ENCODE measurements around the gene SPATA2L.
"Not testable (repeated sequence)": the region's sequence is repeated elsewhere in the genome, so short reads cannot be mapped to it uniquely, and the experiment has no call there.

SPATA2L gene

DNA sequence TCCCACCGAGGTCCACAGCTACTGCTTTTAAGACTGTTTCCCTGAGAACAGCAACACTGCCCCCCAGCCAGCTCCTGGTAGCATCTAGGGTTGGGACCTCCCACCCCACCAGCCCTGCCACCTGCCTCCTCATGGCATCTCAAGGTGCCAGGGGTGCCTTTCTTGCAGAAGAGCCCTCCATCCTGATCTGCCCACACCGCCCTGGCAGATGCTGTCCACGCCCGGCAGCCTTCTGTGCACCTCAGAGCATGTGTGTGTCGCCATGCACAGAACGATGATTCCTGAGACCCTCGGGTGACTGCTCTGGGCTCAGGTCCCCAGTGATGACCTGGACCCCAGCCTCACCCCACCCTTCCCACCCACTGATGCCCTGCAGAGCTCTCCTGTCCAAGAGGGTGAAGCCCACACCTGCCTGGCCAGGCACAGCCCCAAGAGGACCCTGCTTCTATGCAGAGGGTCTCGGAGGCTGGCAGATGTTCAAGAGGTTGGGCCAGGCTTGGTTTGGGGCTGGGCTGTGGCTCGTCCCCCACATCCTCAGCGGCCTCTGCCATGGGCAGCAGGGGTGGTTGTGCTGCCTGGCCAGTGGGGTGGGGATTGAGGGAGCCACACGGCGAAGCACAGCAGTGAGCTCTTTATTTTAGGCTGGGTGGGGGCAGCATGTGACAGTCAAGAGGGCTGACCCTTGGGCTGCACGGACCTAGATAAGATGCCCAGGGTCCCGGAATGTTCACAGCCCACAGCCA, 5.2 kb upstream of the SPATA2L start:
- FAIRE-seq = no peak

GRCh38 chr16:89705006-89705405, 3.5 kb upstream of the SPATA2L start:
- no peak for FAIRE-seq

- FAIRE-seq = no peak
Measured at GRCh38 chr16:89704281-89704680, 2.8 kb upstream of the SPATA2L start.

GRCh38 chr16:89700649-89701424, 668 bp downstream of the SPATA2L start:
- no peak for FAIRE-seq

- peak; percentile 99 for FAIRE-seq
Measured at GRCh38 chr16:89700100-89700648, 1.3 kb downstream of the SPATA2L start.

- FAIRE-seq = not testable (repeated sequence)
Measured at GRCh38 chr16:89699629-89700099, 1.8 kb downstream of the SPATA2L start.

GRCh38 chr16:89698717-89699116, 2.8 kb downstream of the SPATA2L start:
- not testable (repeated sequence) for FAIRE-seq

DNA sequence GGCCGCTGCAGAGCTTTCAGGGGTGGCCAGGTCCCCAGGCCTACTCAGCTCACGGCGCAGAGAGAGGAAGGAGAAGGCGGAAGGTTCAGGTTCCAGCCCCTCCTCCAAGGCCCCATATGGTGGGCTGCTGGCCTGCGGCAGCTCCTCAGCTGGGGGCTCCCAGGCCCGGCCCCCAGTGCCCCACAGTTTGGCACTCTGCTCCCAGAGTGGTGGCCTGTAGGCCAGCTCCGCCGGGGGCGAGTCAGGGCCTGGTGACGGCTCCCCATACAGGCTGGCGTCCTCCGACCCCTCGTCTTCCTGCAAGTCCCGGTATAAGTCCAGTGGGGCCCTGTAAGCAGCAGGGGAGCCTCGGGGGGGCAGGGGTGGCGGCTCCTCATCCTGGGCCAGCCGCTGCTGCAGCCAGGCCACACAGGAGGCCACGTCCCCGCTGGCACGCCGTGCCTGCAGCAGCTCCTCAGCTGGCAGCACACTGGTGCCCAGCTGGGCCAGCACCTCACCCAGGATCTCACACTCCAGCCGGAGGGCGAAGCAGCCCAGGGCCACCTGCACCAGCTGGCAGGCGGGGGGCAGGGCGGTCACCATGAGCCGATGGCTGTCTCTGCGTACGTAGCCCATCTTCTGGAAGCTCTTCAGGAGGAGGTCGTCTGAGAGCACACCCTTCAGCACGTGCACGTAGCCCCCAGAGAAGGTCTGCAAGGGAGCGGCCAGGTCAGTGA, 3.7 kb downstream of the SPATA2L start:
- FAIRE-seq = no peak

- FAIRE-seq = no peak
Measured at GRCh38 chr16:89697161-89697615, 4.3 kb downstream of the SPATA2L start.

DNA sequence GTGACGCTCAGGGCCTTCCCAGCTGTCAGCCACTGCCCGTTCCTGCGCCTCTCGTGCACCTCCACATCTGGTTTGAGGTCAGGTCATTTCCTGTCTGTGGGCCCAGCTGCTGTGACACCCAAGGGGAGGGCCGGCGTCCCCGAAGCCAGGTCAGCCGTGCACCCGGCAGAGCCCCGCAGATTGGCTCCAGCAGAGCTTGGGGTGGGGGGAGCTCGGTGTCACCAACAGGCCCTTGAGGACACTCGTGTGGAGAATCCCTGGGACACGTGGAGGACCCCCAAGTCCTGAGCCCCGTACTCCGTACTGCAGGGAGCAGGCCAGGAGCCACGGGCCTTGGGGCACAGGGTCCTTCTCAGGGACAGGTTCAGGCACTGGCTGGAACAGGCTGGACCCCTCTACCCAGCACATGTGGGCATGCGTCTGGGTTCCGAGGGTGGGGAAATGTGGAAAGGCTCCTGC, 4.8 kb downstream of the SPATA2L start:
- FAIRE-seq = no peak

GRCh38 chr16:89695875-89696669, 5.4 kb downstream of the SPATA2L start:
- no peak for FAIRE-seq

DNA sequence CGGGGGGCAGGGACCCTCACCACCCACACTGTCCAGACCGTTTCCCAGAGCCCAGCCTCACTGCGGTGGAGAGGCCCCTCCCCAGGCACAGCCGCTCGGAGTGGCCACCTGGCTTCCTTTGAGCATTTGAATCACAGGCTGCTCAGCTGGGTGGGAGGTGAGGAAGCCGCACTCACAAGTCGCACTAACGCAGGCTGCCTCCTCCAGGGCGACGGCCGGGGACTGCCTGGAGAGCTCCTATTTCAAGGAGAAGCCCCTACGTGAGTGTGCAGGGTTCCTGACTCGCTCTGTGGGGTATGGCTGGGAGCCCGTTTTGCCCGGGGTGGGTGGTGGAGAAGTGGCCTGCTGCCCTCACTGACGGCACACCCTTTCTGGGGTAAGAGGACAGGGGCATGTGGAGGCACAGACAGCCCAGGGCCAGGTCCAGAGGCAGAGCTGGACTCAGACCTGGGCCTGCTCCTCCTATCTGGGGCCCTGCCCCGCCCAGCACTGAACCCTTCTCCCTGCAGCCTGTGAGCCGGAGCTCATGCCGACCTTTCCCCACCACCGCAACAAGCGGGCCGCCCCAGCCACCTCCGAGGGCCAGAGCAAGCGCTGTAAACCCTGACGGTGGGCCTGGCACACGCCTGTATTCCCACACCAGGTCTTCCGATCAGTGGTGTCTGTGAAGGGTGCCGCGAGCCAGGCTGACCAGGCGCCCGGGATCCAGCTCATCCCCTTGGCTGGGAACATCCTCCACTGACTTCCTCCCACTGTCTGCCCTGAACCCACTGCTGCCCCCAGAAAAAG, 6.2 kb downstream of the SPATA2L start:
- no peak for FAIRE-seq

- not testable (repeated sequence) for FAIRE-seq
Measured at GRCh38 chr16:89694784-89695085, 6.8 kb downstream of the SPATA2L start.

DNA sequence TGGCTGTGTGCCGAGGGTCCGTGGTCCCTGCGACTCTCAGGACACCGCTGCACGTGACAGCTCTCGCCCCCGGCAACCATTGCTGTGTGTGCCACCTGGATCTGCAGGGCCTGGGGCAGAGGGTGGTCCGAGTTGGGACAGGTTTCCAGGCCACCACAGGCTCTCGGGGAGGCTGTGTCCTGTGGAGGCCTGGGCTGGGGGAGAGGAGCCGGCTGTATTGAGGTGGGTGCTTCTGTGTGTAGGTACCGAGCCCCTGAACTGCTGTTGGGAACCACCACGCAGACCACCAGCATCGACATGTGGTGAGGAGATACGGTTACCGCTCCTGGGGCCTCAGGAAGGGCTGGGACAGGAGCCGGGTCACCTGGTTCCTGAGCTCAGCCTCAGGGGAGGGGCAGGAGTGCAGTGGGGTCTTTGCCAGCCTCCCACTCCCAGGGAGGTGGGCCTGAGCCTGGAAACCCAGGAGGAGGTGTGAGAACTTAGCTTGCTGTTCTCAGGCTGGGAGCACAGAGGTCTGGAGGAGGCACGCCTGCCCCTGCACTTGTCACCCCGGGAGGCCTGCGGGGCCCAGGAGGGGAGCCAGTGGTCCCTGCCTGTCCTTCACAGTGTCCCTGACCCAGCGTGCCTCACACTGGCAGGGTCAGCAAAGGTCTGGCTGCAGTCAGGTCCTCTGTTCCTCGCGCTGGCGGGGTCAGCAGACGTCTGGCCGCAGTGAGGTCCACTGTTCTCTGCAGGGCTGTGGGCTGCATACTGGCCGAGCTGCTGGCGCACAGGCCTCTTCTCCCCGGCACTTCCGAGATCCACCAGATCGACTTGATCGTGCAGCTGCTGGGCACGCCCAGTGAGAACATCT, 7.3 kb downstream of the SPATA2L start:
- FAIRE-seq = no peak

- no peak for FAIRE-seq
Measured at GRCh38 chr16:89693289-89693731, 8.2 kb downstream of the SPATA2L start.

GRCh38 chr16:89691986-89692569, 9.4 kb downstream of the SPATA2L start:
- FAIRE-seq = no peak

DNA sequence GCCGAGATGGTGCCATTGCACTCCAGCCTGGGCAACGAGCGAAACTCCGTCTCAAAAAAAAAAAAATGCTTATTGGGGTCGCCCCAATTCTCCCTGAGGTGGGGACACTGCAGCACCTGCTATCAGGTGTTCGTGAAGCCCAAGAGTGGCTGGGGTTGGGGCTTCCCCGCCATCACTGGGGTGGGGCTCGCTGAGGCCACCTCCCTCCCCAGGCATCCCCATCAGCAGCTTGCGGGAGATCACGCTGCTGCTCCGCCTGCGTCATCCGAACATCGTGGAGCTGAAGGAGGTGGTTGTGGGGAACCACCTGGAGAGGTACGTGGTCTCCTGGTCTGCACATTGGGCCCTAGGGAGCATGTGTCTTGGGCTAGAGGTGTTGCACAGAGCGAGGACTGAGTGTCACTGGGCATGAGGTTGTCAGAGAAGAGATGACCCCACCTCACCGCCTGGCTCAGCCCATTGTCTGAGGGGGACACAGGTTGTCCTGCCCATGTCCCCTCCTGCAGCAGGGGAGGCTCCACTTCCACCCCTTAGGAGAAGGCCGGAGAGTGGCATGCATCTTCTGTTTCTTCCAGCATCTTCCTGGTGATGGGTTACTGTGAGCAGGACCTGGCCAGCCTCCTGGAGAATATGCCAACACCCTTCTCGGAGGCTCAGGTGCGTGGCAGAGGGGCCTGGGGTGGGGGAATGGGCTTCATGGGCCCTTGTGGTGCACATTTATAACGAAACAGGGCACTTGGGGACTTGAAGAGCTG, 10.1 kb downstream of the SPATA2L start:
- FAIRE-seq = no peak

DNA sequence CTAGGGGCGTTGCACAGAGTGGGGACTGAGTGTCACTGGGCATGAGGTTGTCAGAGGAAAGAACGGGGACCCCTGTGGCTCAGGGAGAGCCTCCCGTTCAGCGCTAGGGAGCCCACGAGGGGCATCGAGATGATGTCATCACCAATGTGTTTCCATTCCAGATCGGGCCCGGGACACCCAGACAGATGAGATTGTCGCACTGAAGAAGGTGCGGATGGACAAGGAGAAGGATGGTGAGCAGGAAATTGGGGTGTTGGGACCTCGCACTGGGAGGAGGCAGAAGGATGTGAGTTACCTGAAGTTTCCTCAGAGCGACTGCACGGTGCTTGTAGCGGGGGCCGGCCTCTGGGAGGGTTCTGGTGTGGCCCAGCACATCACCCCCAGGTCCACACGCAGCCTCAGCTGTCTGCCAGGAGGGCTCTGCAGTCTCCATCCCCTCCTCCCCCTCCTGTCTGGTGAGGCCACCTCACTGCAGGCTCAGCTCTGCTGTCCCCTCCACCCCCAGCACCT, 11.1 kb downstream of the SPATA2L start:
- no peak for FAIRE-seq

DNA sequence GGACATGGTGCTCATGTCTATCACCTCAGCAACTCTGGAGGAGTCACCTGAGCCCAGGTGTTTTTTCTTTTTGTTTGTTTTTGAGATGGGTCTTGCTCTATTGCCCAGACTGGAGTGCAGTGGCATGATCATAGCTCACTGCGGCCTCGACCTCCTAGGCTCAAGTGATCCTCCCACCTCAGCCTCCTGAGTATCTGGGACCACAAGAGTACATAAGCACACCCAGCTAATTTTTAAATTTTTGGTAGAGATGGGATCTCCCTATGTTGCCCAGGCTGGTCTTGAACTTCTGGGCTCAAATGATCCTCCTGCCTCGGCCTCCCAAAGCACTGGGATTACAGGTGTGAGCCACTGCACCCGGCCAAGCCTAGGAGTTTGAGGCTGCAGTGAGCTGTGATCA, 11.9 kb downstream of the SPATA2L start:
- FAIRE-seq = not testable (repeated sequence)

Data from G401.6 (cell line).